Measurements from ENCODE around the gene IDH2.
A peak's percentile ranks its signal among the peaks of the same experiment; 100 is the strongest.
"Not testable (repeated sequence)": the region's sequence is repeated elsewhere in the genome, so short reads cannot be mapped to it uniquely, and the experiment has no call there.

IDH2 gene

DNA sequence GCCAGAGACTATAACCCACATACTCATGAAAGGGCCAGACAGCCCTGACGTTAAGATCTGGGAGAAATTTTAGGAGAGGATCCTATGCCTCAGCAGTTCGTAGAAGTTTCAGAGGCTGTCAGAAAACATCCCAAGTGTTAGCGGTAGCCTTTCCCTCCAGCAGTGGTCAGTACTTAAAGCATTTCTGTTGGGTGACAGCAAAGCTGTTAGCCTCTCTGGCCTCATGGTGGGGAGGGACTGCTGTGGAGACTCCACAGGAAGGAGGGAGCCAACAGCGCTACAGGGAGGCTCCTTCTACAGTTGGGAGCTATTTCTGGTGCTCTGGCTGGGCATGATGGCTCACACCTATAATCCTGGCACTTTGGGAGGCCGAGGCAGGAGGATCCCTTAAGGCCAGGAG lies 27.4 kb downstream of the IDH2 start:
- TF ChIP-seq, protein P1, sequence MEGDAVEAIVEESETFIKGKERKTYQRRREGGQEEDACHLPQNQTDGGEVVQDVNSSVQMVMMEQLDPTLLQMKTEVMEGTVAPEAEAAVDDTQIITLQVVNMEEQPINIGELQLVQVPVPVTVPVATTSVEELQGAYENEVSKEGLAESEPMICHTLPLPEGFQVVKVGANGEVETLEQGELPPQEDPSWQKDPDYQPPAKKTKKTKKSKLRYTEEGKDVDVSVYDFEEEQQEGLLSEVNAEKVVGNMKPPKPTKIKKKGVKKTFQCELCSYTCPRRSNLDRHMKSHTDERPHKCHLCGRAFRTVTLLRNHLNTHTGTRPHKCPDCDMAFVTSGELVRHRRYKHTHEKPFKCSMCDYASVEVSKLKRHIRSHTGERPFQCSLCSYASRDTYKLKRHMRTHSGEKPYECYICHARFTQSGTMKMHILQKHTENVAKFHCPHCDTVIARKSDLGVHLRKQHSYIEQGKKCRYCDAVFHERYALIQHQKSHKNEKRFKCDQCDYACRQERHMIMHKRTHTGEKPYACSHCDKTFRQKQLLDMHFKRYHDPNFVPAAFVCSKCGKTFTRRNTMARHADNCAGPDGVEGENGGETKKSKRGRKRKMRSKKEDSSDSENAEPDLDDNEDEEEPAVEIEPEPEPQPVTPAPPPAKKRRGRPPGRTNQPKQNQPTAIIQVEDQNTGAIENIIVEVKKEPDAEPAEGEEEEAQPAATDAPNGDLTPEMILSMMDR (IDR thresholded peaks at IDR 0.05; ENCODE audit: low read depth, low read length, missing control alignments) = no peak
- in situ Hi-C loops (cut with HindIII; ENCODE audit: low sequenced_read_pairs) = no loop called here
- H3K4me3 ChIP-seq (ENCODE audit: low read depth, low read length) = no peak overlapping the region
- no peak for DNase-seq (ENCODE audit: low read depth)

DNA sequence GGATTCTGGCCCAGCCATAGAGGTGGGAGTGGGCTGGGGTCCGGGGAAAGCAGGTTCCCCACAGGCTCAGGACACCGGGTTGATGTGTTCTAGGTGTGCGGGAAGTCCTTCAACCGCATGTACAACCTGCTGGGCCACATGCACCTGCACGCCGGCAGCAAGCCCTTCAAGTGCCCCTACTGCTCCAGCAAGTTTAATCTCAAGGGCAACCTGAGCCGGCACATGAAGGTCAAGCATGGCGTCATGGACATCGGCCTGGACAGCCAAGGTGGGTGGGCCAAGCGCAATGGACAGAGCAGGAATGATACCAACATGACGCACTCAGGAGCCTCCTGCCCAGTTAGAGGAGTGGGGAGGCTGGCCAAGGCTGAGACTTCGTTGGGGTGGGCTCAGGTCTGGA lies 28.2 kb downstream of the IDH2 start:
- no peak for DNase-seq (ENCODE audit: low read depth)
- TF ChIP-seq, protein P1 (IDR thresholded peaks at IDR 0.05; ENCODE audit: low read depth, low read length, missing control alignments) = no peak
- H3K4me3 ChIP-seq (ENCODE audit: low read depth, low read length) = no peak overlapping the region
- in situ Hi-C loops (cut with HindIII; ENCODE audit: low sequenced_read_pairs) = no loop called here

GRCh38 chr15:90072978-90073640 lies 29.2 kb downstream of the IDH2 start:
- H3K4me3 ChIP-seq (ENCODE audit: low read depth, low read length) = no peak overlapping the region
- DNase-seq (ENCODE audit: low read depth) = no peak
- in situ Hi-C loops (cut with HindIII; ENCODE audit: low sequenced_read_pairs) = no loop called here
- TF ChIP-seq, protein P1 (IDR thresholded peaks at IDR 0.05; ENCODE audit: low read depth, low read length, missing control alignments) = no peak

DNA sequence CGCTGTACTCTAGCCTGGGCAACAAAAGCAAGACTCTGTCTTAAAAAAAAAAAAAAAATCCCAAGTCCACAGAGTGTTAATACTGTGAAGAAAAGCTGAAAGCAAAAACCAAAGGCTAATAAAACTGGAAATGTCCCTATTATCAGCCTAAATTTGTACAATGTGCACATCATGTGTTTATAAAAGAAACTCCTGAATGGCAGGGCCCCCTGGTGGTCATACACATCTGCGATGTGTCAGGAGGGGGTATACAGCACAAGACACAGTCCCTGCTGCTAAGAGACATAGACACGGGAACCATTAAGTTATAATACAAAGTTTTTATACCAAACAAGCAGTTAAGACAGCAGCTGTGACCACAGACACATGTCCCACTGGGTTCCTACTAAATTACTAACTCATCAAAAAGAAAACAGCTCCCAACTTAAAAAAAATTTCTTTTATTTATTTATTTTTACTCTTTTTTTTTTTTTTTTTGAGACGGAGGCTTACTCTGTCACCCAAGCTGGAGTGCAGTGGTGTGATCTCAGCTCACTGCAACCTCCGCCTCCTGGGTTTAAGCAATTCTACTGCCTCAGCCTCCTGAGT lies 31.0 kb downstream of the IDH2 start:
- H3K4me3 ChIP-seq (ENCODE audit: low read depth, low read length) = no peak overlapping the region
- in situ Hi-C loops (cut with HindIII; ENCODE audit: low sequenced_read_pairs) = no loop called here
- TF ChIP-seq, protein P1 (IDR thresholded peaks at IDR 0.05; ENCODE audit: low read depth, low read length, missing control alignments) = peak; percentile 83
- DNase-seq (ENCODE audit: low read depth) = peak; percentile 65

GRCh38 chr15:90070623-90071022 lies 31.6 kb downstream of the IDH2 start:
- H3K4me3 ChIP-seq (ENCODE audit: low read depth, low read length); in situ Hi-C loops (cut with HindIII; ENCODE audit: low sequenced_read_pairs); DNase-seq (ENCODE audit: low read depth): not testable (repeated sequence)

- in situ Hi-C loops (cut with HindIII; ENCODE audit: low sequenced_read_pairs) = no loop called here
- TF ChIP-seq, protein P1 (IDR thresholded peaks at IDR 0.05; ENCODE audit: low read depth, low read length, missing control alignments) = no peak
- no peak for DNase-seq (ENCODE audit: low read depth)
Observed at GRCh38 chr15:90067953-90068606, 34.2 kb downstream of the IDH2 start.

More at GRCh38 chr15:90067953-90068606, 34.2 kb downstream of the IDH2 start:
- H3K4me3 ChIP-seq (ENCODE audit: low read depth, low read length) = no peak overlapping the region
